SK-N-SH (cell line): ENCODE measurements around the gene KDM4C.

Experiments
- POLR2AphosphoS5 ChIP-seq: IDR thresholded peaks from 2 replicates; pipeline ENCODE4 v1.6.1; 2012; ENCODE audit warnings: low read depth, low read length
- TF ChIP-seq, protein P1 (sequence below): fragments of 200-600 bp; sonication (generic); IDR thresholded peaks from 2 replicates; pipeline ENCODE4 v1.6.1; 2017; ENCODE audit warnings: antibody characterized with exemption, mild to moderate bottlenecking, moderate library complexity
- TF ChIP-seq, protein P2 (sequence below): IDR thresholded peaks from 2 replicates; pipeline ENCODE4; 2012

DNA sequence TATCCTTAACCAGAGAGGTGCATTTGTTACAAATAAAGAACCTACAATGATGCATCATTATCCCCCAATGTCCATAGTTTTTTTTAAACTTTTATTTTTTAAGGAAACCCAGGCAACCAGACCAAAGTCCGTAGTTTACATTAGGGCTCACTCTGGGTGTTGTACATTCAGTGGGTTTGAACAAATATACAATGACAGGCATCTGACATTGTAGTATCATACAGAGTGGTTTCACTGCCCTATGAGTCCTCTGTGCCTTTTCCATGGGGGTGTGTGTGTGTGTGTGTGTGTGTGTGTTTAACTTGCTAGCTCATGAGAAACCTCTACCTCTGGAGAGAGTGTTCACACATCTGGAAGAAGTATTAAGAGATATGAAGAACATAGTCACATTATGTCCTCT lies 141.5 kb downstream of the KDM4C start:
- TF ChIP-seq, protein P1, sequence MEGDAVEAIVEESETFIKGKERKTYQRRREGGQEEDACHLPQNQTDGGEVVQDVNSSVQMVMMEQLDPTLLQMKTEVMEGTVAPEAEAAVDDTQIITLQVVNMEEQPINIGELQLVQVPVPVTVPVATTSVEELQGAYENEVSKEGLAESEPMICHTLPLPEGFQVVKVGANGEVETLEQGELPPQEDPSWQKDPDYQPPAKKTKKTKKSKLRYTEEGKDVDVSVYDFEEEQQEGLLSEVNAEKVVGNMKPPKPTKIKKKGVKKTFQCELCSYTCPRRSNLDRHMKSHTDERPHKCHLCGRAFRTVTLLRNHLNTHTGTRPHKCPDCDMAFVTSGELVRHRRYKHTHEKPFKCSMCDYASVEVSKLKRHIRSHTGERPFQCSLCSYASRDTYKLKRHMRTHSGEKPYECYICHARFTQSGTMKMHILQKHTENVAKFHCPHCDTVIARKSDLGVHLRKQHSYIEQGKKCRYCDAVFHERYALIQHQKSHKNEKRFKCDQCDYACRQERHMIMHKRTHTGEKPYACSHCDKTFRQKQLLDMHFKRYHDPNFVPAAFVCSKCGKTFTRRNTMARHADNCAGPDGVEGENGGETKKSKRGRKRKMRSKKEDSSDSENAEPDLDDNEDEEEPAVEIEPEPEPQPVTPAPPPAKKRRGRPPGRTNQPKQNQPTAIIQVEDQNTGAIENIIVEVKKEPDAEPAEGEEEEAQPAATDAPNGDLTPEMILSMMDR: no peak
- no peak for TF ChIP-seq POLR2AphosphoS5
- TF ChIP-seq, protein P2, sequence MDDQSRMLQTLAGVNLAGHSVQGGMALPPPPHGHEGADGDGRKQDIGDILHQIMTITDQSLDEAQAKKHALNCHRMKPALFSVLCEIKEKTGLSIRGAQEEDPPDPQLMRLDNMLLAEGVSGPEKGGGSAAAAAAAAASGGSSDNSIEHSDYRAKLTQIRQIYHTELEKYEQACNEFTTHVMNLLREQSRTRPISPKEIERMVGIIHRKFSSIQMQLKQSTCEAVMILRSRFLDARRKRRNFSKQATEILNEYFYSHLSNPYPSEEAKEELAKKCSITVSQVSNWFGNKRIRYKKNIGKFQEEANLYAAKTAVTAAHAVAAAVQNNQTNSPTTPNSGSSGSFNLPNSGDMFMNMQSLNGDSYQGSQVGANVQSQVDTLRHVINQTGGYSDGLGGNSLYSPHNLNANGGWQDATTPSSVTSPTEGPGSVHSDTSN: no peak
